Occipital lobe (tissue), 1 donor: ENCODE data around the gene AMELY. TPM values are rescaled to one million over a fixed set of nuclear protein-coding genes. Genes with fewer than 3 reads are reported as not detected.

Experiments used
- total RNA-seq: library from RNA; depleted of rRNA; stranded (reverse); fragments of >200 nt; gene quantifications from one replicate; pipeline ENCODE4 v1.2.3, GENCODE V29; 2014

The AMELY gene
- total RNA-seq, 1 donor from 2014 or later: not detected

Other genes with a start within 250 kb of the AMELY start
- gene TBL1Y, start 1.1 kb downstream of the AMELY start, total RNA-seq: not detected